HG03103 (cell line): ENCODE data around the gene ALDH4A1.
"Not testable (repeated sequence)": the region's sequence is repeated elsewhere in the genome, so short reads cannot be mapped to it uniquely, and the experiment has no call there.

Experiments used
- ATAC-seq: cut with Tn5 transposase; IDR thresholded peaks from one replicate; pipeline ENCODE4 v1.9.1; 2021; ENCODE audit warnings: low read depth; ENCODE audit not compliant: unreplicated experiment

Gene ALDH4A1

DNA sequence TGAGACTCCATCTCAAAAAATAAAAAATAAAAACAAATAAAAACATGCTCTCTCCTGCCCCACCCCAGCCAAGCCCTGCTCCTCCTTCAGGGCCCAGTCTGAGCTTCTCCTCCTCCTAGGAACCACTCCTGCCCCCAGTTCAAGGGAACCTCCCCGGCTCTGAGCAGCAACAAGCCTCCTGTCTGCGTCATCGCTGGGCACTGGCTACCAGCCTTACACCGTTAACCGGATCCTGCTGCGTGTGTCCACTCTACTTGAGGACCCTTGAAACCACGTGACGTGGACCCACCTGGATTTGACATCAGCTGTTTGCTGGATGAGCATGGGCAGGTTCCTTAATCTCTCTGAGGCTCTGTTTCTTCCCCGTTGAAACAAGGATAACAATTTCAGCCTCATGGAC is 41.3 kb downstream of the ALDH4A1 start:
- no peak for ATAC-seq

- no peak for ATAC-seq
Observed at GRCh38 chr1:18859560-18859959, 42.8 kb downstream of the ALDH4A1 start, which contains the start of gene TAS1R2. TAS1R2 (minus strand) TSS chr1:18859660; CDS start chr1:18859660, 0 bp downstream.

- ATAC-seq: no peak
Observed at GRCh38 chr1:18858070-18858688, 44.2 kb downstream of the ALDH4A1 start.

DNA sequence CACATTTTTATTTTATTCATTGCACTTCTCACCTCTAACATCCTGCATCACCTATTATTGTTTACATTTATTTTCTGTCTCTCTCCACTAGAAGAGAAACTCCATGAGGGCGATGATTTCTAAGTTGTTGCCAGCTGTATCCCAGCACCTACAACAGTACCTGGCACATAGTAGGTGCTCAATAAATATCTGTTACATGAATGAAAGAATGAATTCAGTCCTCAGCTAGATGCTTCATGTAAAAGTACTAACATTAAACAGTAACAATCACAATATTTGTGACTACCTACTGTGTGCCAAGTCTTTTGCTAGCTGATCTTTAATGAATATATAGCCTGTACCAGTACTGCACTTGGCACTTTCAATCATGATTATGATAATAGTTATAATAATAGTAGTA is 45.9 kb downstream of the ALDH4A1 start:
- ATAC-seq: no peak

DNA sequence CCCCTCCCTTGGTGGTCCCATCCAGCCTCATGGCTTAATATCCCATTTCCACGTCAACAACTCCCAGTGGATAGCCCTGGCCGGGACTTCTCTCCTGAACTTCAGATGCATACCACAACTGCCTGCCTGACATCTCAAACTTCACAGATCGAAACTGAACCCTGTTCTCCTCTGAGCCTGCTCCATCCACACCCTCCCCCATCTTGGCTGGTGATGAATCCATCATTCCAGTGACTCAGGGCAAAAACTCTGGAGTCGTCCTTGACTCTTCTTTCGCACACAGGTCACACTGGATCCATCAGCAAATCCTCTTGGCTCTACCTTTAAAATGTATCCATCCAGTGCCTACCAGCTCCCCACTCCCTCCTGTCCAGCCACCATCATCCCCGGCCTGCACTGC is 46.8 kb downstream of the ALDH4A1 start:
- ATAC-seq: no peak

GRCh38 chr1:18854331-18855025 is 47.9 kb downstream of the ALDH4A1 start:
- no peak for ATAC-seq

DNA sequence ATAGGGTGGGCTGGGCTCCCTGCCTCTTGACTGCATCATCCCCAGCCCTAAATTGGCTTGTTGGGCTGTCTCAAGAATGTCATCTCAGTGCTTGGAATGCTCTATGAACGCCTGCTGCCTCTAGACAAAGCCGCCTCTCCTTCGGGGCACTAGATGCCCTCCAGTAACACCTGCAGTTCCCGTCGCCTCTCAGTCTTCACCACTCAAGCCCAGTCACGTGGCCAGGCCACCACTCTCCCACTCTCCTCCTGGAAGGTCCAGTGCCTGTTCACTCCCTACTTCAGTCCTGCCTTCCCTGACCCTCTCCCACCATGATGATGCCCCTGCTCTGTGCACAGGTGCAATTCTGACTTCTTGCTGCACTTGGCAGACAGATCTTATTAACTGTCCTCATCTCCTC is 49.9 kb downstream of the ALDH4A1 start:
- ATAC-seq: no peak

GRCh38 chr1:18849261-18849711 is 53.1 kb downstream of the ALDH4A1 start:
- ATAC-seq: no peak

GRCh38 chr1:18847723-18848122 is 54.6 kb downstream of the ALDH4A1 start:
- ATAC-seq: not testable (repeated sequence)

DNA sequence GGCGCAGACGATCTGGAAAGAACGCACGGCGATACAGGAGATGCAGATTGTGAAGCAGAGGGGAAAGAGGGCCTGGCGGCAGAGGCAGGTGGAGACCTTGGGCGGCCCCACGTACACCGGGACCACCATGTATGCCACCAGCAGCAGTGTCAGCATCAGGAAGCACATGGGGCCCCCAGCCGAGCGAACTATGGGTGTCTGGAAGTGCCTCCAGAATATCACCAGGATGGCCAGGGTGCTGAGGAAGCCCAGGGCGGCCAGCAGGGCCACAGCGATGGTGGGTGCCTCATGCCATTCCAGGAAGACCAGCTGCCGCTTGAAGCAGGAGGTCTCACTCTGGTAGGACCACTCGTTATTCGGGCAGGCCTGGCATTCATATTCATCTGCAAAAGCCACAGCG is 62.2 kb downstream of the ALDH4A1 start:
- no peak for ATAC-seq

- ATAC-seq: no peak
Observed at GRCh38 chr1:18836654-18837053, 65.7 kb downstream of the ALDH4A1 start.

DNA sequence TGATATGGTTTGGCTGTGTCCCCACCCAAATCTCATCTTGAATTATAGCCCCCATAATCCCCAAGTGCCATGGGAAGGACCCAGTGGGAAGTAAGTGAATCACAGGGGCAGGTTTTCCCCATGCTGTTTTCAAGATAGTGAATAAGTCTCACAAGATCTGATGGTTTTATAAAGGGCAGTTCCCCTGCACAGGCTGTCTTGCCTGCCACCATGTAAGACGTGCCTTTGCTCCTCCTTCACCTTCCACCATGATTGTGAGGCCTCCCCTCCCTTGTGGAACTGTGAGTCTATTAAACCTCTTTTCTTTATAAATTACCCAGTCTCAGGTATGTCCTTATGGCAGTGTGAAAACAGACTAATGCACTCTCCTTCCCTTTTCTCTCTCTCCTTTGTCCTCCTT is 70.0 kb downstream of the ALDH4A1 start:
- ATAC-seq: not testable (repeated sequence)

GRCh38 chr1:18831656-18832055 is 70.7 kb downstream of the ALDH4A1 start:
- ATAC-seq: no peak

GRCh38 chr1:18830596-18830995 is 71.8 kb downstream of the ALDH4A1 start:
- ATAC-seq: no peak

DNA sequence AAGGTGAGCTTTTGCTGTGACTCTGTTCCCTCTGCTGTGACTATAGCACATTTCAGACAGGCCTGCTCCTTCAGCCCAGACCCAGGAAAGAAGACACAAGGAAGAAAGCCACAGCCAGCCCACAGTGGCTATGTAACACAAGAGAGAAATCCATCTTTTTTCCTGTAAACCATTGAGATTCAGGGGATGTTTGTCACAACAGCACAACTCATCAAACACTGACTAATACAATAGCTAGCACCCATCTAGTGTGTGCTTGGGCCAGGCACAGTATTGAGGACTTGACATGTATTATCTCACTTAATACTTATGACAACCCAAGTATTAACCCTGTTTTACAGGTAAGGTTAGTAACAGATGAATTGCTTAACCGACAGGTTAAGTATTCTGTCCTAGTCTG is 72.7 kb downstream of the ALDH4A1 start:
- no peak for ATAC-seq

GRCh38 chr1:18828224-18828623 is 74.1 kb downstream of the ALDH4A1 start:
- ATAC-seq: no peak

- no peak for ATAC-seq
Observed at GRCh38 chr1:18823438-18823837, 78.9 kb downstream of the ALDH4A1 start.
